ENCODE data around the gene PIGZ.

- TF ChIP-seq POLR2AphosphoS5 (IDR thresholded peaks at IDR 0.05; ENCODE audit: control insufficient read depth, insufficient read depth, low read depth, low read length) (no peak), ZFX (CRISPR knock-in tag; IDR thresholded peaks at IDR 0.05) (no peak), MXI1 (IDR thresholded peaks at IDR 0.05; ENCODE audit: low read depth, low read length) (no peak), CTCF (IDR thresholded peaks at IDR 0.05 in 2 of 3, conservative IDR thresholded peaks at IDR 0.05 in 1 of 3; ENCODE audit: insufficient read depth in 2 of 3, low read depth in 1 of 3, low read length in 3 of 3) (no peak), GATA2 (CRISPR knock-in tag; IDR thresholded peaks at IDR 0.05) (no peak), NRF1 (conservative IDR thresholded peaks at IDR 0.05 in 1 of 2, IDR thresholded peaks at IDR 0.05 in 1 of 2) (no peak), MTA3 (IDR thresholded peaks at IDR 0.05; ENCODE audit: borderline replicate concordance) (no peak)
Measured at GRCh38 chr3:196931828-196932587, 36.6 kb downstream of the PIGZ start.
